Body of pancreas (tissue), 4 donors: ENCODE results near the gene TSPOAP1. TPM values are rescaled to one million over a fixed set of nuclear protein-coding genes. Genes with fewer than 3 reads are reported as not detected.

Source experiments
- ATAC-seq: fragments of 150-250 bp; one replicate; pipeline ENCODE4 v1.9.1; 2016
- DNase-seq, 4 donors: peaks; one replicate each; pipeline ENCODE4 v3.0.0-alpha.2; 2019
- H3K27ac ChIP-seq, 4 donors: fragments of 200-600 bp; sonication (generic); 1 replicate in 3 of 4; 2 replicates in 1 of 4; pipeline versions ENCODE4 v1.5.1 to v1.6.1; 2016 to 2019; ENCODE audit warnings: mild to moderate bottlenecking in 1 of 4, mixed read lengths in 1 of 4, moderate library complexity in 1 of 4
- H3K27me3 ChIP-seq, 2 donors: fragments of 200-600 bp; sonication (generic); one replicate each; pipeline ENCODE4 v1.6.0; 2016; ENCODE audit warnings: mild to moderate bottlenecking in 1 of 2
- H3K36me3 ChIP-seq, 2 donors: fragments of 200-600 bp; sonication (generic); replicated peaks in 1 of 2; 2 replicates each; pipeline ENCODE4 v1.5.1; 2016; ENCODE audit warnings: low read depth in 2 of 2; ENCODE audit not compliant: insufficient read depth in 1 of 2
- H3K4me1 ChIP-seq: fragments of 200-600 bp; sonication (generic); one replicate; pipeline ENCODE4 v1.6.0; 2016
- H3K4me3 ChIP-seq, 2 donors: fragments of 200-600 bp; sonication (generic); 1 replicate in 1 of 2; 2 replicates in 1 of 2; pipeline ENCODE4 v1.5.1; 2016 to 2019
- H3K9me3 ChIP-seq, 3 donors: fragments of 200-600 bp; sonication (generic); 1 replicate in 2 of 3; 2 replicates in 1 of 3; pipeline ENCODE4 v1.5.1; 2016
- CTCF ChIP-seq, 7 experiments: fragments of 450-650 bp in 4 of 7; fragments of 200-600 bp in 3 of 7; sonication (generic) in 3 of 7; IDR thresholded peaks; one replicate each; pipeline ENCODE4 v1.5.1; 2016 to 2019; ENCODE audit warnings: antibody characterized with exemption in 7 of 7
- POLR2A ChIP-seq, 3 donors: fragments of 450-650 bp; IDR thresholded peaks; one replicate each; pipeline ENCODE4 v1.6.1; 2016; ENCODE audit warnings: antibody characterized with exemption in 3 of 3, mild to moderate bottlenecking in 2 of 3
- WGBS, 2 donors: methylation state at CpG; one replicate each; pipeline ENCODE4 v1.1.5; 2017; 5-methylcytosine and 5-hydroxymethylcytosine counted together
- intact Hi-C: fragments of 100-400 bp; cut with DNase I; formaldehyde crosslinking; loops from one replicate; pipeline ENCODE4 v1.15.1; 2023
- total RNA-seq, 2 donors: library from RNA; depleted of rRNA; stranded (reverse); fragments of >200 nt; gene quantifications; one replicate each; pipeline ENCODE4 v1.1.0, GENCODE V29; 2016

The TSPOAP1 gene
- total RNA-seq, 2 donors from 2014 or later, result 21.0 to 22.7 TPM

DNA sequence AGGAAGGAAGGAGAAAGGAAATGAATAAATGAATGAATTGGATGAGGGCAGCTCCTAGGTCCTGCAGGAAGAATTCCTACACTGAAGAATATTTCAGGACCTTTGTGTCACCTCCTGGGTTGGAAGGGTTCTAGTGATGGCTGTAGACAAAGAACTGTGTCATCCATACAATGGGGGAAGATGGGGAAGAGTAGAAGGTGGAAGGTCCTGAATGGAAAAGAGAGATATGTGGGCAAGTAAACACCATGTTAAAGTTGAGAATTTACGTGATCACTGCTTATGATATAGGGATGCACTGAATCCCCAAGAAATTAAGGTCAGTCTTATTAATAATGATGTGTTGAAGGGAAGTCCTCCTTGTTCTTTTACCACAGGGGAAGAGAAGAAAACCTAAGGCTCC is 27.6 kb upstream of the TSPOAP1 start:
- intact Hi-C loops, result no loop called here
- H3K4me3 ChIP-seq, result no peak overlapping the region
- H3K4me1 ChIP-seq, result peaks cover 13% of the 10 kb centered on the region
- ATAC-seq, result no peak
- H3K36me3 ChIP-seq, result peaks cover 8 to 10% of the 10 kb centered on the region in 2 donors
- TF ChIP-seq CTCF (IDR thresholded peaks at IDR 0.05), result no peak
- no peak for TF ChIP-seq POLR2A (IDR thresholded peaks at IDR 0.05)
- no peak overlapping the region for H3K27ac ChIP-seq
- no peaks in the 10 kb centered on the region for H3K27me3 ChIP-seq
- 91 to 92% methylated on average over 1 of the region's 1 CpG for WGBS, 2 donors
- no peaks in the 10 kb centered on the region for H3K9me3 ChIP-seq
- no peak for DNase-seq

DNA sequence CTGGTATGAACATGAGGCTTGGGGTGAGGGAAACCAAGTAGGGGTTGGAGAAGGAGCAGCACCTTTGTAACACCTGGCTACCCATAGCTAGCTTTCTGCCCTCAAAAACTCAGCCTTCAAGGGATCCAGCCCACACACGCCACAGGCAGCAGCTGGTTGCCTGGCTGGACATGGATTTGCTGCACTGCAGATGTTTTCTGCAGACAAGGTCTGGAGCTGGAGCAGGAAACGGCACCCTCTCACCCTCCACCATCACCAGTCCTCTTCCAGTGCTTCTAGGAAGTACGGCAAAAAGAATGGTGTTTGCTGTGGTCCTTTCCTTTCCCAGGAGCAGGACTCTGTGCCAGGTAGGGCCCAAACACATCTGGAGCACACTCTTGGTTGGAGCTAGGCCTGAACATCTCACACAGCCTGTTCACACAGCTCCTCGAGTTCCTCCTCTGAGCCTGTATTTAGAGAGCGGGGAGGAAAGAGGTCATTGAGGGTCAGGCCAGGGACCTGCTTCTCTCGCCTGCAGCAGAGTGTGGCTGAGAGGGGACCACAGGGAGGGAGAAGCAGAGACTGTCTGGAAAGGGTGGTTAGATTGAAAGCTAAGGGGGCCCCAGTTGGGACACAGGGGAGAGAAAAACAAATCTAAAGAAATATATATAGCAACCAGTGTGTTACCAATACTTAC is 26.1 kb upstream of the TSPOAP1 start:
- intact Hi-C loops, result no loop called here
- Histone ChIP-seq H3K36me3 (peaks cover 9 to 12% of the 10 kb centered on the region in 2 donors), H3K4me3 (no peak overlapping the region), H3K9me3 (no peaks in the 10 kb centered on the region), H3K27me3 (no peaks in the 10 kb centered on the region), H3K4me1 (peaks cover 18% of the 10 kb centered on the region), H3K27ac (no peak overlapping the region)
- TF ChIP-seq CTCF (IDR thresholded peaks at IDR 0.05) (no peak), POLR2A (IDR thresholded peaks at IDR 0.05) (no peak)
- ATAC-seq (no peak), DNase-seq (no peak)
- WGBS, 2 donors, result 66 to 77% methylated on average over 5 to 6 of the region's 6 CpGs

- ATAC-seq (no peak), DNase-seq (no peak)
- H3K36me3 ChIP-seq, result peaks cover 12 to 16% of the 10 kb centered on the region in 2 donors
- H3K27ac ChIP-seq, result peak overlapping the region; percentile 25 to 91 (median 86)
- intact Hi-C loops, result no loop called here
- H3K4me3 ChIP-seq, result no peak overlapping the region
- 60 to 63% methylated on average over 4 of the region's 4 CpGs for WGBS, 2 donors
- H3K27me3 ChIP-seq, result no peaks in the 10 kb centered on the region
- no peaks in the 10 kb centered on the region for H3K9me3 ChIP-seq
- peaks cover 18% of the 10 kb centered on the region for H3K4me1 ChIP-seq
- TF ChIP-seq POLR2A (IDR thresholded peaks at IDR 0.05) (no peak), CTCF (IDR thresholded peaks at IDR 0.05) (no peak)
These were observed 24.8 kb upstream of the TSPOAP1 start for GRCh38 chr17:58353389-58353825.

GRCh38 chr17:58352596-58353388 is 24.2 kb upstream of the TSPOAP1 start:
- intact Hi-C loops, result no loop called here
- ATAC-seq (peak; percentile 32), DNase-seq (peak in 3 of 4 donors; percentile 30 to 41 (median 39))
- H3K4me3 ChIP-seq, result peak overlapping the region; percentile 61 to 87
- peaks cover 18% of the 10 kb centered on the region for H3K4me1 ChIP-seq
- no peaks in the 10 kb centered on the region for H3K9me3 ChIP-seq
- H3K27ac ChIP-seq, result peak overlapping the region; percentile 82 to 91 (median 86)
- WGBS, 2 donors, result 4 to 6% methylated on average over 26 of the region's 26 CpGs
- H3K27me3 ChIP-seq, result no peaks in the 10 kb centered on the region
- H3K36me3 ChIP-seq, result peaks cover 10 to 15% of the 10 kb centered on the region in 2 donors
- TF ChIP-seq POLR2A (IDR thresholded peaks at IDR 0.05) (peak in 1 of 3 donors; percentile 7), CTCF (IDR thresholded peaks at IDR 0.05) (no peak)
